Naive thymus-derived CD8-positive, alpha-beta T cell (primary cell): ENCODE data around the gene ATP2A1. TPM values are rescaled to one million over a fixed set of nuclear protein-coding genes. Genes with fewer than 3 reads are reported as not detected.
"Not testable (repeated sequence)": the region's sequence is repeated elsewhere in the genome, so short reads cannot be mapped to it uniquely, and the experiment has no call there.

Experiments
- ATAC-seq, 2 donors: fragments of 150-1000 bp; cut with Tn5 transposase in 1 of 2; sonication (Bioruptor Pico), chemical (Tn5 transposase) in 1 of 2; 1 replicate in 1 of 2; 2 replicates in 1 of 2; pipeline ENCODE4 v1.10.0; 2021; ENCODE audit warnings: mild to moderate bottlenecking in 2 of 2, moderate library complexity in 2 of 2
- POLR2A ChIA-PET: fragments of 350-600 bp; sonication (Branson Sonifier 250); formaldehyde crosslinking; loops from one replicate; lab custom pipeline; 2021; ENCODE audit warnings: antibody characterized with exemption; lab: Charles Lee
- DNase-seq, 10 donors: peaks; one replicate each; pipeline versions ENCODE4 v3.0.0 to v3.0.0-alpha.2; 2020 to 2022
- H3K27ac Mint-ChIP-seq, 10 donors: one replicate each; pipeline ENCODE4 v1.8.0; 2020 to 2022; ENCODE audit warnings: mild to moderate bottlenecking in 10 of 10, mixed read lengths in 10 of 10, moderate library complexity in 4 of 10, inconsistent platforms in 1 of 10
- H3K27me3 Mint-ChIP-seq, 5 donors: one replicate each; pipeline ENCODE4 v1.8.0; 2021 to 2022; ENCODE audit warnings: mixed read lengths in 5 of 5
- H3K36me3 Mint-ChIP-seq, 3 donors: one replicate each; pipeline ENCODE4 v1.8.0; 2020 to 2022; ENCODE audit warnings: mixed read lengths in 3 of 3, mild to moderate bottlenecking in 2 of 3, inconsistent platforms in 1 of 3
- H3K4me1 Mint-ChIP-seq, 4 donors: one replicate each; pipeline ENCODE4 v1.8.0; 2021 to 2022; ENCODE audit warnings: mixed read lengths in 4 of 4
- H3K4me3 Mint-ChIP-seq, 10 donors: one replicate each; pipeline ENCODE4 v1.8.0; 2020 to 2022; ENCODE audit warnings: mild to moderate bottlenecking in 10 of 10, mixed read lengths in 10 of 10, moderate library complexity in 6 of 10, inconsistent platforms in 1 of 10
- H3K9me3 Mint-ChIP-seq, 9 donors: one replicate each; pipeline ENCODE4 v1.8.0; 2020 to 2022; ENCODE audit warnings: mixed read lengths in 9 of 9, mild to moderate bottlenecking in 3 of 9, inconsistent platforms in 1 of 9, moderate library complexity in 1 of 9
- polyA plus RNA-seq, 3 donors: library from polyadenylated mRNA; unstranded; fragments of 300-500 nt; fragmentation: Illumina TruSeq; gene quantifications; one replicate each; pipeline ENCODE4 v1.2.3, GENCODE V29; 2021
- total RNA-seq, 8 experiments: library from RNA in 2 of 8; stranded (reverse) in 2 of 8; gene quantifications; one replicate each; pipeline ENCODE4 v1.2.3 and lab custom pipeline; 2021 to 2026

ATP2A1 gene
- total and polyA plus RNA-seq, 5 experiments from 2014 or later: 0.58 to 1.2 TPM; not detected in 3

DNA sequence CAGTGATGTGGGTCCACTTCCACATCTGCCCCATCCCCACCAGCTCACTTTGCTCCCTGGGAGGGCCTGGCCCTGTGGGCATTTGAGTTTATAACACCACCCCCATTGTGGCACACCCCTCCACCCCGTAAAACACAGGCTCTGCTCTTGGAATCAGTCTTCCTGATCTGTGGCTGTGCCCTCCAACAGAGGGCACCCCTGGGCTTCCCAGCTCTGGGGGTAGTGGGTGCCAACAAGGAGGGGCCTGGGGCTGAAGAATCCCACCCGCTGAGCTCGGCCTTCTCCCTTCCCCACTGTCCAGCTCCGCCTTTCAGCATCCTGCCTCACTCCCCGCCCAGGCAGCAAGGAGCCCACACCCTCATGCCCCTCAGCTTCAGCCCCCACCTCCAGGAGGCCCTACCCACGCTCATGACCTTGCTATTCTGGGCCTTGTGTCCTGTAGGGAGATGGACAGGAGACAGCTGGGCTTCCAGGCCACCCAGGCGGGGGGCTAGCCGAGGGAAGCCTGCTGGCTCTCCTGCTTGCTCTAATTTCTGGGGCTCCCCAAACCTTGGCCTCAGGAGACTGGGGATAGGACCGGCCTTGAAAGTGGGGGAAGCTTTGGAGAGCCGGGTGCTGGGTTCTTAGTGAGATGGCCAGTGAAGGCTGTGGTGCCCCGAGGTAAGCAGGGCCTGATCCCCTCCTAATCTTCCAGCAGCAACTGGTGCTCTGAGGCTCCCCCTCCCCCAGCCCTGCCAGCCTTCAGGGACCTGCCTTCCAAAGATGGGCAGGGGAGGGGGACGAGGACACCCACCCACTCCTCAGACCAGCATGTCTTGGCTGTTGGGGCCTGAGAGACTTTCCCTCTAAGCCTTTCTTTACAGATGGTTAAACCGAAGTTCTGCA lies 2.9 kb upstream of the ATP2A1 start:
- DNase-seq: no peak
- Mint-ChIP-seq H3K4me3 (no peak overlapping the region), H3K27ac (no peak overlapping the region), H3K36me3 (peaks cover 0 to 20% (median 0%) of the 10 kb centered on the region in 3 donors), H3K4me1 (peaks cover 4 to 15% (median 8%) of the 10 kb centered on the region in 4 donors), H3K27me3 (no peaks in the 10 kb centered on the region), H3K9me3 (no peaks in the 10 kb centered on the region)
- no peak for ATAC-seq
- POLR2A ChIA-PET: interaction anchor here (0.6 to 1.7 kb wide), 6 partner anchors 12 to 1774 kb away, joined by 3 to 8 read pairs (median 4); partner anchors contain the start of gene SH2B1

GRCh38 chr16:28876019-28876659 lies 2.1 kb upstream of the ATP2A1 start:
- H3K27me3 Mint-ChIP-seq: peaks cover 2 to 6% (median 5%) of the 10 kb centered on the region in 5 donors
- H3K4me1 Mint-ChIP-seq: peaks cover 7 to 18% (median 13%) of the 10 kb centered on the region in 4 donors
- no peaks in the 10 kb centered on the region for H3K9me3 Mint-ChIP-seq
- H3K4me3 Mint-ChIP-seq: no peak overlapping the region
- no peak for ATAC-seq
- POLR2A ChIA-PET: interaction anchor here (1.3 to 1.7 kb wide), 2 partner anchors 13 to 14 kb away, joined by 3 to 5 read pairs; partner anchors contain the start of gene SH2B1
- peaks cover 0 to 13% (median 0%) of the 10 kb centered on the region in 3 donors for H3K36me3 Mint-ChIP-seq
- DNase-seq: no peak
- peak overlapping the region in 1 of 10 donors; percentile 52 for H3K27ac Mint-ChIP-seq

DNA sequence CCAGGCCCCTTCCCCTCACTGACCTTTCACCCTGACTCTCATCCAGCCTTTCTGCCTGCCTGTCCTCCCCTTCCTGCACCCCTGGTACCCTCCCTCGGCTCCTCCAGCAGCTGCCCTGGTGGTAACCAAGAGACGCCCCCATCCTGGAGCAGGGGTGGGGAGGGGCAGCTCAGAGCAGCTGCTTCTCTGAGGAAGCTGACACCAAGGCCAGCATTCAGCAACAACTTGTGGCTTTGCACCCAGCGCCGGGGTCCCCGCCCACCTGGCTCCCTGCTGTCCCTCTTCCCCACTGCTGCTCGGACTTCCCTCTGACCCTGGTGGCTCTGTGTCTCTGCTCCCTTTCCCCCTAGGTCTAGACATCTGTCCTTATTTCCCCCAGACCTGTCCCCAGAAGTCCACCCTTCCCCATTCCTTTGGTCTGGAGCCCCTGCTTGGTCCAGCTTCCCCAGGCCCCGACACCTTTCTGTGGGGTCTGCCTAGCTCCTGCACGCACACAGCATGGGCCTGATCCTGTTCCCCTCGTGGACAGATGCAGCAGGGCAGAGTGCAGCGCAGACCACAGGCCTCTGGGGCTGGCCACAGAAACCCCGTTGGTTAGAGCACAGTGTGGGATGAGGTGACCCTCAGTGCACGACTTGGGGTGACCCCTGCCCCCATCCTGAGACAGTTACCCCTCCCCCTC lies 1.2 kb upstream of the ATP2A1 start:
- Mint-ChIP-seq H3K4me1 (peaks cover 7 to 20% (median 15%) of the 10 kb centered on the region in 4 donors), H3K36me3 (peaks cover 0 to 10% (median 0%) of the 10 kb centered on the region in 3 donors), H3K27ac (peak overlapping the region in 1 of 10 donors; percentile 34), H3K9me3 (no peaks in the 10 kb centered on the region), H3K4me3 (no peak overlapping the region), H3K27me3 (peaks cover 4 to 11% (median 7%) of the 10 kb centered on the region in 5 donors)
- POLR2A ChIA-PET: interaction anchor here (1.3 kb wide), 1 partner anchor 15 kb away, joined by 3 read pairs; no protein-coding TSS in a partner anchor
- DNase-seq: no peak
- no peak for ATAC-seq

DNA sequence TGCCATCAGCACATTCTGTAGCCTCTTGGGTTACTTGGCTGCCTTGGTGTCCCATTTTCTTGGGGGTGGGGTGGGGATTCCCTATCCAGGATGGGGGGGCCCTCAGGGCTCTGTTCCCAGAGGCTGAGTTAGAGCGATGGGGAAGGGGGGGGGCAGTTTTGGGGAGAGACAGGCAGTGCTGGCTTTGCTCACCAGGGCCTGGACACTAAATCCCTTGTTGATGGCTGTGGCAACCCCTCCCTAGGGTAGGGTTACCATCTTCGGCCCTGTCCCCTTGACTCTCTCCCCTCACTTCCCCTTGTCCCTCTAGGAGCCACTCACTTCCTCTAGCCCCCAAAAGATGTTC lies 660 bp upstream of the ATP2A1 start:
- no peaks in the 10 kb centered on the region for H3K9me3 Mint-ChIP-seq
- H3K4me3 Mint-ChIP-seq: peak overlapping the region in 5 of 10 donors; percentile 11 to 67 (median 23)
- DNase-seq: no peak

DNA sequence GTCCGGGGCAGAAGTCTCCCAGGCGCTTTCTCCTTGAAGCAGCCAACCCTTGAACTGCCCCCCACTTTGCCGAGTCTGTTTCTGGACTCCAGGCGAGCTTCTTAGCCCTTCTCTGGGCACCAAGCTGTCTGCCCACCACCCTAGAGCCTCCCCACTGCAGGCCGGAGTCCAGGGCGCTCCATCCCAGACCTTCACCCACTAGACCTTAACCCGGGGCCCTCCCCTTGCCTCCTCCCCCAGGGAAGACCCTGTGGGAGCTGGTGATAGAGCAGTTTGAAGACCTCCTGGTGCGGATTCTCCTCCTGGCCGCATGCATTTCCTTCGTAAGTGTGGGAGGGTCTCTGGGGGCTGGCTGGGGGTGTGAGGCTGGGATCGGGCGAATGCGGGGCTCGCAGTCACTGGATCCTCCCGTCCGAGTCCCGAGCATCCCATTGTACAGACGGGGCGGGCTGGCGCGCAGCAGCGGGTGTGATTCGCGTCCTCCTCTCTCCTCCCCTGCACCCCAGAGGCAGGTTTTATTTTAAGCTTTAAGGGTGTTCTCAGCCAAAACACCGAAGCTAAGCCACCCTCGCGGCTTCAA lies 1.1 kb downstream of the ATP2A1 start:
- H3K27me3 Mint-ChIP-seq: peaks cover 4 to 13% (median 11%) of the 10 kb centered on the region in 5 donors
- H3K4me3 Mint-ChIP-seq: peak overlapping the region; percentile 67 to 92 (median 87)
- H3K9me3 Mint-ChIP-seq: no peaks in the 10 kb centered on the region
- peaks cover 0 to 4% (median 0%) of the 10 kb centered on the region in 3 donors for H3K36me3 Mint-ChIP-seq
- peaks cover 7 to 18% (median 15%) of the 10 kb centered on the region in 4 donors for H3K4me1 Mint-ChIP-seq
- DNase-seq (no peak), ATAC-seq (peak; percentile 47 to 54)
- POLR2A ChIA-PET: interaction anchor here (0.6 to 2.5 kb wide), 8 partner anchors 14 to 256 kb away, joined by 3 to 22 read pairs (median 6); partner anchors contain the start of genes ATXN2L, RABEP2, SH2B1 and TUFM
- H3K27ac Mint-ChIP-seq: peak overlapping the region in 6 of 10 donors; percentile 53 to 91 (median 80)

More for the DNA sequence above, 660 bp upstream of the ATP2A1 start:
- H3K27me3 Mint-ChIP-seq: peaks cover 4 to 11% (median 9%) of the 10 kb centered on the region in 5 donors
- H3K4me1 Mint-ChIP-seq: peaks cover 7 to 18% (median 15%) of the 10 kb centered on the region in 4 donors
- peaks cover 0 to 10% (median 0%) of the 10 kb centered on the region in 3 donors for H3K36me3 Mint-ChIP-seq
- no peak for ATAC-seq
- POLR2A ChIA-PET: interaction anchor here (1.3 kb wide), 1 partner anchor 15 kb away, joined by 3 read pairs; no protein-coding TSS in a partner anchor
- peak overlapping the region in 1 of 10 donors; percentile 34 for H3K27ac Mint-ChIP-seq

DNA sequence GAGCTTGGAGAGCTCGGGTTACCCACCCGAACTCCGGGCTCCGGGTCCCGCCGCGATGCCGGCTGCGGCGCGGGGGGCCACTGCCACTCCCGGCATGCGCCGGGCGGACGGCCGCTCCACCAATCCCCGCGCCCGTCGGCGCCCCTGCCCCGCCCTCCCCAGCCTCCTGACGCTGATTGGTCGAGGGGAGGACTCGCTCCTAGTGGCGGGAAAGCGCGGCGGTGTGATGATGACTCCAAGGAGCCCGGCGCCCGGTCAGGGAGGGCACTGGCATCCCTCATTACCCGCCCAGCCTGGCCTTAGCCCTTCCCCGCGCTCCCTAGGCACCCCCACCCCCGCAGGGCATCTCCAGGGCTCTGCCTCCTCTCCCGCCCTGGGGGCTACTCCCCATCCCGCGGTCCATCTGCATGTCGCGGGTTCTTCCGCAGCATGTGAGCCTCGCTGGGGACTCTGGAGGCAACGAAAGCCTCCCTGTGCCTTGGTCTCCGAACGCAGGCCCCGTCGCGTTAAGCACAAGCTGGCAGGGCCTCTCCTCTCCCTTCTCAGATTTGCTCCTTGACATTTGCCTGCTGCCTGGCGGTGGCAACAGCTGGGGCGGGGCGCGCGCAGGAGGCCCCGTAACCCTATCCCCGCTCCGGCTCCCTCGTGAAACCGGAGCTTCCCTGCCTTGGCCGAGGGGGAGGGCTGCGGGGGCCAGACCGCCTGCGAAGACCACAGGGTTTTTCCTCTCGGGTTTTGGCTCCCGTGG lies 1.7 kb downstream of the ATP2A1 start:
- Mint-ChIP-seq H3K9me3 (no peaks in the 10 kb centered on the region), H3K27ac (peak overlapping the region in 4 of 10 donors; percentile 53 to 86 (median 65)), H3K27me3 (peaks cover 4 to 13% (median 11%) of the 10 kb centered on the region in 5 donors), H3K4me1 (peaks cover 7 to 18% (median 15%) of the 10 kb centered on the region in 4 donors), H3K36me3 (peaks cover 0 to 4% (median 0%) of the 10 kb centered on the region in 3 donors), H3K4me3 (peak overlapping the region; percentile 67 to 92 (median 87))
- POLR2A ChIA-PET: interaction anchor here (0.5 to 2.5 kb wide), 7 partner anchors 9 to 257 kb away, joined by 3 to 22 read pairs (median 7); partner anchors contain the start of genes ATXN2L, RABEP2, SH2B1 and TUFM
- DNase-seq (peak; percentile 71 to 94 (median 83)), ATAC-seq (peak; percentile 98)

DNA sequence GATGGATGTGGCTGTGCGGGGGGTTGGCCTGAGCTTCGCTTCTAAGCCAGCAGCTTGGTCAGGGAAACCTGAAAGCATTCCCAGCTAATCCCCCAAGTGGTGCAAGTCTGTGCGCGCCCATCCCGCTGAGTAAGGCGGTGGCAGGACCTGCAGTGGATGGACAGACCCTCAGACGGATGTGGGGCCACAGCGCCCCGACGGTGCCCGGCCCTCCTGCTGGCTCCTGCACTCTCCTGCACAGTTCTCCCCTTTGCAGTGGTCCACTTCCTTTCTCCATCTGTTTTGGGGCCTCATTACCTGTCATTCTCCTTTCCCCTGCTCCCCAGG lies 2.3 kb downstream of the ATP2A1 start:
- DNase-seq: no peak
- POLR2A ChIA-PET: interaction anchor here (0.5 to 2.5 kb wide), 3 partner anchors 9 to 44 kb away, joined by 3 to 22 read pairs (median 8); partner anchors contain the start of genes RABEP2 and SH2B1
- no peaks in the 10 kb centered on the region for H3K36me3 Mint-ChIP-seq
- peaks cover 4 to 13% (median 11%) of the 10 kb centered on the region in 5 donors for H3K27me3 Mint-ChIP-seq
- H3K4me1 Mint-ChIP-seq: peaks cover 7 to 18% (median 15%) of the 10 kb centered on the region in 4 donors
- no peak for ATAC-seq
- no peaks in the 10 kb centered on the region for H3K9me3 Mint-ChIP-seq
- H3K4me3 Mint-ChIP-seq: peak overlapping the region; percentile 66 to 89 (median 76)
- H3K27ac Mint-ChIP-seq: peak overlapping the region in 3 of 10 donors; percentile 53 to 81 (median 81)

GRCh38 chr16:28880955-28881354 lies 2.7 kb downstream of the ATP2A1 start:
- Mint-ChIP-seq H3K27ac (peak overlapping the region in 3 of 10 donors; percentile 53 to 81 (median 81)), H3K4me1 (peaks cover 7 to 18% (median 15%) of the 10 kb centered on the region in 4 donors)

DNA sequence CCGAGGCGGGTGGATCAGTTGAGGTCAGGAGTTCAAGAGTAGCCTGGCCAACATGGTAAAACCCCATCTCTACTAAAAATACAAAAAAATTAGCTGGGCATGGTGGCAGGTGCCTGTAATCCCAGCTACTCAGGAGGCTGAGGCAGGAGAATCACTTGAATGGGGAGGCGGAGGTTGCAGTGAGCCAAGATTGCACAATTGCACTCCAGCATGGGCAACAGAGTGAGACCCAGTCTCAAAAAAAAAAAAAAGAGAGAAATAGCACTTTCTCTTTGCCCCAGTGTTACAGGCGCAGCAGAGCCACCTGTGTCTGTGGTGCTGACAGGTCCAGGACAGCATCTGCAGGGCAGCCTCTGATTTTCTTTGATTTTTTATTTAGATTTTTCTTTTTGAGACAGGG lies 3.3 kb downstream of the ATP2A1 start:
- Mint-ChIP-seq H3K4me3 (peak overlapping the region in 7 of 10 donors; percentile 28 to 87 (median 75)), H3K4me1 (peaks cover 7 to 18% (median 15%) of the 10 kb centered on the region in 4 donors), H3K27ac (peak overlapping the region in 1 of 10 donors; percentile 53), H3K27me3 (peaks cover 4 to 13% (median 11%) of the 10 kb centered on the region in 5 donors)
- POLR2A ChIA-PET, H3K36me3 Mint-ChIP-seq, ATAC-seq, DNase-seq, H3K9me3 Mint-ChIP-seq: not testable (repeated sequence)

More at GRCh38 chr16:28880955-28881354, 2.7 kb downstream of the ATP2A1 start:
- peak overlapping the region; percentile 66 to 89 (median 76) for H3K4me3 Mint-ChIP-seq
- ATAC-seq: no peak
- DNase-seq: no peak
- H3K27me3 Mint-ChIP-seq: peaks cover 4 to 13% (median 11%) of the 10 kb centered on the region in 5 donors
- POLR2A ChIA-PET: interaction anchor here (2.5 kb wide), 1 partner anchor 18 kb away, joined by 22 read pairs; the partner anchor contains the start of gene SH2B1
- no peaks in the 10 kb centered on the region for H3K9me3 Mint-ChIP-seq
- no peaks in the 10 kb centered on the region for H3K36me3 Mint-ChIP-seq

DNA sequence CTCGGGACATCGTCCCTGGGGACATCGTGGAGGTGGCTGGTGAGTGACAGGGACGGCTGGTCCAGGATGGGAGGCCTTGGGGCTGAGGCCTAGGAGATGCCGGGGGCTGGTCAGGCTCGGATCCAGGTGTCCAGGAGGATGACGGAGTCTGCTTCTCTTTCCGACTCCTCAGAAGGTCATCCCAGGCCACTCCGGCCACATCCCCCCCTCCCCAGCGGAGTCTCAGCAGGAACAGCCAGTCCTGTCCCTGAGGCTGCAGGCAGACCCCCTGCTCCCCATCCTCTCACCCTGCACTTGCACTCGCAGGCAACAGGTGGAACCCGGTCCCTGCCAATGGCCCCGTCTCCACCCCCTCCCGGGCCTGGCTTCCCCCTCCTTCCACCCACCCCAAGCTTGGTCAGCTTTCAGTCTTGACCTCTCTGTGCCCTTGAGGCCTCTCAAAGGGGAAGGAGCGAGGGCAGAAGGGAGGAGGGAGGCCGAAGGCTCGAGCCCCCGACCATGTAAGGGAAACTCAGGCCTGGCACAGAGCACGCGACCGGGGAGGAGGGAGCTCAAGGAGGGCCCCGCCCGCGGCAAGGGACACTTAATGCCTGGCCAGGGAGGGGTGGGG lies 4.4 kb downstream of the ATP2A1 start:
- ATAC-seq (no peak), DNase-seq (no peak)
- no peak overlapping the region for H3K27ac Mint-ChIP-seq
- POLR2A ChIA-PET: no interaction called here
- no peaks in the 10 kb centered on the region for H3K9me3 Mint-ChIP-seq
- no peaks in the 10 kb centered on the region for H3K36me3 Mint-ChIP-seq
- peaks cover 4 to 13% (median 11%) of the 10 kb centered on the region in 5 donors for H3K27me3 Mint-ChIP-seq
- H3K4me1 Mint-ChIP-seq: peaks cover 7 to 18% (median 15%) of the 10 kb centered on the region in 4 donors
- H3K4me3 Mint-ChIP-seq: no peak overlapping the region
